GM12891 (cell line): ENCODE measurements around the gene SPACA4.

Experiments
- POLR2A ChIP-seq: IDR thresholded peaks from 2 replicates; pipeline ENCODE4 v1.6.1; 2011; ENCODE audit warnings: low read depth, low read length, control low read depth
- POLR2AphosphoS5 ChIP-seq: IDR thresholded peaks from 2 replicates; pipeline ENCODE4 v1.6.1; 2011; ENCODE audit warnings: low read depth, low read length, control low read depth
- TAF1 ChIP-seq: IDR thresholded peaks from 2 replicates; pipeline ENCODE4 v1.6.1; 2011; ENCODE audit warnings: low read depth, low read length, control low read depth

DNA sequence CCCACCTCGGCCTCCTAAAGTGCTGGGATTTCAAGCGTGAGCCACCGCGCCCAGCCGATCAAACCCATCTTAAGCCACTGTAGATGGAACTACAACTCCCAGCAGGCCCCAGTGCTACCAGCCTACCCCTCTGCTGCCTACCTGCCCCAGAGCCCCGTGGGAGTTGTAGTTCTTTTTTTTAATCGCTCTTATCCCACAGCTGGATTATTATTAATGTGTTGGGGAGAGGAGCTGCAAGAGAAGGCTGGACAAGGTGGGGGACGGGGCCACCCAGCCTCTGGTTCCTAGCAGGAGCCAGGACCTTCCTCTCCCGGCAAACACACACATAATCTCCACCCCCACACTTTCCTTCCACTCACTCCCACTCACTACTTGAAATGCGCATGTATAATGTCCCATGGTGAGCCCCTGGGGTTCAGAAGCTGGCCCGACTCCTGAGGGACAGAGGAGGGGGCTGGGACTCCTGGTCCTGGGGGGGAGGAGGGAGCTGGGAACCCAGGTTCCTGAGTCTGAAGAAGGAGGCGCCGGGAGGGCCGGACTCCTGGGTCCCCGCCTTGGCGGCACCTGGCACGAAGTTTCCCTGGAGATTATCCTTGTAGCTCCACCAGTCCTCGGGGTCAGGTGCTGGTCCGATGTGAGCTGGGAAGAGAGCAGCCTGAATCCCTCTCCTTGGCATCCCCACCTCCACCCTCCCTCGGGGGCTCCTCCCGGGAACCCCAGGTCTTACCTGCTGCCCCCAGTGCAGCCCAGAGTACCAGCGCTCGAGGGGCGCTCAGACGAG is 38.5 kb downstream of the SPACA4 start:
- no peak for TF ChIP-seq POLR2A
- TF ChIP-seq TAF1 = no peak
- no peak for TF ChIP-seq POLR2AphosphoS5
